ENCODE data around the gene MICAL3.

Gene MICAL3

DNA sequence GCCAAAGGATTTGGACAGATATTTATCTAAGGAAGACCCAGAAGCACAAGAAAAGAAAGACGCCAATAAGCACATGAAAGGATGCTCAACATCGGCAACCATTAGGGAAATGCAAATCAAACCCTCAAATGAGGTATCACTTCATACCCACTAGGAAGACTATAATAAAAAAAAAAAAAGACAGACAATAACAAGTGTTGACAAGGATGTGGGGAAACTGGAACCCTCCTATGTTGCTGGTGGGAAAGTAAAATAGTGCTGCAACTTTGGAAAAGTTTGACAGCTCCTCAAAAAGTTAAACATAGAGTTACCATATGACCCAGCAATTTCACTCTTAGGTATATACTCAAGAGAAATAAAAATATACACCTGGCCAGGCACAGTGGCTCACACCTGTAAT, 47.0 kb downstream of the MICAL3 start:
- peaks cover 4% of the 10 kb centered on the region; the same call in 1 of the 2 replicates for H3K36me3 ChIP-seq (ENCODE audit: insufficient read depth, low read length)
- no peaks in the 10 kb centered on the region for H3F3A ChIP-seq (ENCODE audit: insufficient read depth, low read length)
- no peaks in the 10 kb centered on the region for H3K27me3 ChIP-seq (ENCODE audit: insufficient read depth, low read length)
- H3K9ac ChIP-seq (ENCODE audit: low read length): no peak overlapping the region
- peaks cover 38% of the 10 kb centered on the region; the same call in 1 of the 2 replicates for H3K79me2 ChIP-seq (ENCODE audit: insufficient read depth, low read length)
- H3K4me3 ChIP-seq (ENCODE audit: low read depth, low read length, poor library complexity, severe bottlenecking): no peak overlapping the region
- no peak overlapping the region for H2AFZ ChIP-seq (ENCODE audit: low read length)
- TF ChIP-seq, protein P1, sequence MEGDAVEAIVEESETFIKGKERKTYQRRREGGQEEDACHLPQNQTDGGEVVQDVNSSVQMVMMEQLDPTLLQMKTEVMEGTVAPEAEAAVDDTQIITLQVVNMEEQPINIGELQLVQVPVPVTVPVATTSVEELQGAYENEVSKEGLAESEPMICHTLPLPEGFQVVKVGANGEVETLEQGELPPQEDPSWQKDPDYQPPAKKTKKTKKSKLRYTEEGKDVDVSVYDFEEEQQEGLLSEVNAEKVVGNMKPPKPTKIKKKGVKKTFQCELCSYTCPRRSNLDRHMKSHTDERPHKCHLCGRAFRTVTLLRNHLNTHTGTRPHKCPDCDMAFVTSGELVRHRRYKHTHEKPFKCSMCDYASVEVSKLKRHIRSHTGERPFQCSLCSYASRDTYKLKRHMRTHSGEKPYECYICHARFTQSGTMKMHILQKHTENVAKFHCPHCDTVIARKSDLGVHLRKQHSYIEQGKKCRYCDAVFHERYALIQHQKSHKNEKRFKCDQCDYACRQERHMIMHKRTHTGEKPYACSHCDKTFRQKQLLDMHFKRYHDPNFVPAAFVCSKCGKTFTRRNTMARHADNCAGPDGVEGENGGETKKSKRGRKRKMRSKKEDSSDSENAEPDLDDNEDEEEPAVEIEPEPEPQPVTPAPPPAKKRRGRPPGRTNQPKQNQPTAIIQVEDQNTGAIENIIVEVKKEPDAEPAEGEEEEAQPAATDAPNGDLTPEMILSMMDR (IDR thresholded peaks at IDR 0.05; ENCODE audit: low read length): no peak
- no peak for TF ChIP-seq EZH2 (IDR thresholded peaks at IDR 0.05; ENCODE audit: borderline replicate concordance, low read length)
- H3K4me2 ChIP-seq (ENCODE audit: low read length): no peak overlapping the region
- H3K9me3 ChIP-seq (ENCODE audit: low read length): peaks cover 3% of the 10 kb centered on the region; the same call in 1 of the 2 replicates
- no peak overlapping the region for H3K27ac ChIP-seq (ENCODE audit: low read depth, low read length, poor library complexity, severe bottlenecking)
- peaks cover 33% of the 10 kb centered on the region for H3K4me1 ChIP-seq (ENCODE audit: insufficient read depth, low read length, severe bottlenecking)
- no peaks in the 10 kb centered on the region; the same call in 1 of the 2 replicates for H4K20me1 ChIP-seq (ENCODE audit: insufficient read depth, low read length)
- H3K9me2 ChIP-seq (ENCODE audit: low read depth, low read length): no peaks in the 10 kb centered on the region

DNA sequence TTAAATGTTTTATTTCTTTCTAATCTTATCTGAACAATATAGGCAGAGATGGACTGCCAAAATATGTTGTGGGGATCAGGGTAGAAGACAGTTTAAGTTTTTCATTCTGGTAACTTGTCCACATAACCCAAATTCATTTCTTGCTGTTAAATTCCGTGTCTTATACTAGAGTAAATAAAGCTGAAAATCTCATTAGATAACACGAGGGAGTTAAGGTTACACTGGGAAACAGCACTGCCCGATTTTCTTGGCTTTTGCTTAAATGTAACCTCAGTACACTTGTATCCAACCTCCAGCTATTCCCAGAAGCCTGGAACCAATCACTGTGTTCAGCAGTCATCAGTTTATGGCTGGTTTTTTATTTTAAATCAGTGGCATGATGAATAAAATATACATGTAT, 48.2 kb downstream of the MICAL3 start:
- TF ChIP-seq, protein P1 (IDR thresholded peaks at IDR 0.05; ENCODE audit: low read length): no peak
- no peak for TF ChIP-seq EZH2 (IDR thresholded peaks at IDR 0.05; ENCODE audit: borderline replicate concordance, low read length)
- Histone ChIP-seq H3K79me2 (ENCODE audit: insufficient read depth, low read length) (peaks cover 31% of the 10 kb centered on the region; the same call in 1 of the 2 replicates), H3F3A (ENCODE audit: insufficient read depth, low read length) (no peaks in the 10 kb centered on the region), H3K9me3 (ENCODE audit: low read length) (peaks cover 3% of the 10 kb centered on the region; the same call in 1 of the 2 replicates), H3K9ac (ENCODE audit: low read length) (no peak overlapping the region), H3K27ac (ENCODE audit: low read depth, low read length, poor library complexity, severe bottlenecking) (peak overlapping the region; percentile 25), H3K4me2 (ENCODE audit: low read length) (no peak overlapping the region), H3K4me3 (ENCODE audit: low read depth, low read length, poor library complexity, severe bottlenecking) (no peak overlapping the region), H3K27me3 (ENCODE audit: insufficient read depth, low read length) (no peaks in the 10 kb centered on the region), H3K4me1 (ENCODE audit: insufficient read depth, low read length, severe bottlenecking) (peaks cover 22% of the 10 kb centered on the region), H3K36me3 (ENCODE audit: insufficient read depth, low read length) (peaks cover 4% of the 10 kb centered on the region; the same call in 1 of the 2 replicates), H4K20me1 (ENCODE audit: insufficient read depth, low read length) (no peaks in the 10 kb centered on the region; the same call in 1 of the 2 replicates), H3K9me2 (ENCODE audit: low read depth, low read length) (no peaks in the 10 kb centered on the region), H2AFZ (ENCODE audit: low read length) (no peak overlapping the region)

DNA sequence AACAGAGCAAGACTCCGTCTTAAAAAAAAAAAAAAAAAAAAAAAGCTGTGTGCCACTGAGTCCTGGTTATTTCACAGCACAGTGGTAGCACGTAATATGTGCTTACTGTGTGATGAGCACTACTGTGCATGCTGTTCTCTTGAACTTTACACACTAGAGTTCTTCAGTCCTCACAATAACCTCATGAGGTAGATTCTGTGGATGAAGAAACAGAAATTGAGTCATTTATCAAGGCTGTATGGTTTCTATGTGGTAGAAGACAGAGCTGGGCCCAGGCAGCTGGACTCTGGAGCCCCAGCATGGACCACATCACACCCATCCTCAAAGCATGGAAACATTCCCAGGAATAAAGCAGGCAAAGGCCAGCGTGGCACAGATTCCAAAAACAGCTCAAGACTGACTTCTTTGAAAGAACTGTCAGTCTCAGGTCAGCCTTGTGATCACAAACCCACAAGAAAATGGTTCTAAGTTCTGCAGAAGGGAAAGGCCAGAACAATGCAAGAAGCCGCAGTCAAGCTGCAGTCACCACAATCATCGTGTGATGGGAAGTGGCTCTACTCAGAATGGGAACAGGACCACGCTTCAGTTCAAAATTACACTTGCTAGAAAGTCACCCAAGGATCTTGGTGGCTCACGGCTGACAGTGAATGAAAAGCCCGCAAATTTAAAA, 49.5 kb downstream of the MICAL3 start:
- peaks cover 3% of the 10 kb centered on the region; the same call in 1 of the 2 replicates for H3K9me3 ChIP-seq (ENCODE audit: low read length)
- H3K79me2 ChIP-seq (ENCODE audit: insufficient read depth, low read length): peaks cover 21% of the 10 kb centered on the region; the same call in 1 of the 2 replicates
- no peak overlapping the region for H2AFZ ChIP-seq (ENCODE audit: low read length)
- no peaks in the 10 kb centered on the region for H3K9me2 ChIP-seq (ENCODE audit: low read depth, low read length)
- no peaks in the 10 kb centered on the region for H3F3A ChIP-seq (ENCODE audit: insufficient read depth, low read length)
- no peaks in the 10 kb centered on the region for H4K20me1 ChIP-seq (ENCODE audit: insufficient read depth, low read length)
- no peak overlapping the region for H3K27ac ChIP-seq (ENCODE audit: low read depth, low read length, poor library complexity, severe bottlenecking)
- H3K4me2 ChIP-seq (ENCODE audit: low read length): no peak overlapping the region
- peaks cover 4% of the 10 kb centered on the region; the same call in 1 of the 2 replicates for H3K36me3 ChIP-seq (ENCODE audit: insufficient read depth, low read length)
- H3K27me3 ChIP-seq (ENCODE audit: insufficient read depth, low read length): no peaks in the 10 kb centered on the region
- TF ChIP-seq EZH2 (IDR thresholded peaks at IDR 0.05; ENCODE audit: borderline replicate concordance, low read length): no peak
- TF ChIP-seq, protein P1 (IDR thresholded peaks at IDR 0.05; ENCODE audit: low read length): no peak
- peaks cover 14% of the 10 kb centered on the region for H3K4me1 ChIP-seq (ENCODE audit: insufficient read depth, low read length, severe bottlenecking)
- no peak overlapping the region for H3K4me3 ChIP-seq (ENCODE audit: low read depth, low read length, poor library complexity, severe bottlenecking)
- H3K9ac ChIP-seq (ENCODE audit: low read length): no peak overlapping the region
